Airway epithelial cell (primary cell): ENCODE results near the gene FAM199X. TPM values are rescaled to one million over a fixed set of nuclear protein-coding genes. Genes with fewer than 3 reads are reported as not detected.

Source experiments
- total RNA-seq: library from RNA; depleted of rRNA; stranded (reverse); fragments of >200 nt; gene quantifications from 2 replicates; pipeline ENCODE4 v1.2.3, GENCODE V29; 2015

The FAM199X gene
- 14.5 and 18.4 TPM in 2 replicates for total RNA-seq

DNA sequence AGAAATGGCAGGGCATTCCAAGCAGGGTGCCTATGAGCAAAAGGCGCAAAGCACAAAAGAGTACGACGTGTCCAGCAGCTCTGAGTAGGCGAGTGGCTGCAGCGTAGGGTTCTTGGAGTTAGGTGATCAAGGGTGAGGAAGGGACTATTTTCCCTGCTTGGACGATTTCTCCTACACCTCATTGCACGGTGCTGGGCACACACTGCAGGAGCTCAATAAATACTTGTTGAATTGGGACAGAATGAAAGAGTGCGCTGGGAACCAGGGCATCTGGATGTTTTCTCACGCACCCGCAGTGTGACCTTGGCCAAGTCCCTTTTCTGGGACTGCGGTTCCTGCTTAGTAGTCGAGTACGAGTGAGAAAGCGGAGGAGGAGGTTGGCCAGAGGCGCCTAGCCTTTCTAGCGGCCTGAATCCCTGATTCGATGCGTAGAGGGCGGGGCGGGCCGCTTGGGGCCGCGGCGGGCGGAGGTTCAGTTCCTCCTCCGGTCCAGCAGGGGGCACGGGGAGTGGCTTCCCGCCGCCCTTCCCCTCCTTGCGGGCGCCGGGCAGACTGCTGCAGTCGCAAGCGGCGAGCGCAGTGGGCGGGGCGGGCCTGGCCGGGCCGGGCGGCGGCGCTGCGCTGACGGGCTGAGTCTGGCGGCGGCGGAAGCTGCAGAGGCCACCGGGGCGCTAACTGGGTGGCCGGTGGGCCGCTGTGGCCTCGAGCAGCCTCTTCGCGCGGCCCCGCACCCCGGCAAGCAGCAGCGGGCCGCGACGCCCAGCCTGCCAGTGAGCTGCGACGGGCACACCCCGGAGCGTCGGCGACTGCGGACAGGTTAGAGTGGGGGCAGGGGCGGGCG, at the start of gene FAM199X:
Gene FAM199X (plus strand): TSS at position 560 of the 841 bp plus-strand sequence. CDS start 333 bp downstream, outside the sequence.

DNA sequence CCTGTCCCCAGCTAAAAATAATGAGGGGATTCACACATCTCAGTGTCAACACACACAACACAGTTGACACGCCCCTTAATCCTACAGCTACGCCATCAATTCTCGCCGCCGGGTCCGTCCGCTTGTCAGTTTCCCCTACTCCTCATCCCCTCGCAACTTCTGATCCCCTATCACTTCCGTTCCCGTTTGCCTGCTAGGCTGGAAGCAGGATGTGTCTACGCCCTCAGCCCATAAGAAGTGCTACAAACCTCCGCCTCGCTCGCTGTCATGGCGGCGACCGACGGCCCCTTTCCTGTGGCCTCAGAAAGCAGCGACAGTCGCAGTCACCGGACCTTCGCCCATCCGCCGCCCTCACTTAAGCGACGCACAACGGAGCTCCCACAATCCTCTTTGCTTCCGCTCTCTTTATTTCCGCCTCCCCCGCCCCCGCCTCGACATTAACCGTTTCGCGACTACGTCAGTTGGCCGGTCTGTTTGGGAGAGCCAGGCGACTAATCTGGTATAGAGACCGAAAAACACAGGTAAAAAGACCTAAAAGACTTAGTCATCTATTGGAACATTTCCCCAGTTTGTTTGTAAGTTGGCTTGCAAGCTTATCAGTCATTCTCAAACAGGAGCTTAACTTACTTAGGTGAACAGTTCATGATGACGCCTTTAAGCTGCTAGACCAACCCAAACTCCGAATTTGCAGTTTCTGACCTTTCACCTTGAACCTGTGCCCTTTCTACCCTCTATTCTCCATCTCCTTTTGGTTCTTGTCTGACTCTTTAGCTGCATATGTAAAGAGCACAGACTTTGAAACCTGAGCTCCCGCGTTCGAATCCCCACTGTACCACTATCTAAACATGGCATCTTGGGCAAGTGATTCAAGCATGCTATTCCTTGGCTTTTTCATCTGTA, 9.4 kb upstream of the FAM199X start, which contains the start of gene SLC25A53:
Gene SLC25A53 (minus strand): TSS at position 380 of the 900 bp plus-strand sequence. CDS start 51,752 bp downstream, outside the sequence.

Other genes starting within 250 kb of the FAM199X start
- 6.6 and 13.5 TPM in 2 replicates for gene TMSB15B, start 203.8 kb upstream of the FAM199X start, total RNA-seq
- not detected in 2 replicates for gene H2BW1, start 152.7 kb upstream of the FAM199X start, total RNA-seq
- gene H2BW2, start 126.5 kb upstream of the FAM199X start, total RNA-seq: not detected in 2 replicates
- gene TMSB15C, start 90.2 kb upstream of the FAM199X start, total RNA-seq: 0.42 and 1.1 TPM in 2 replicates
- not detected in 2 replicates for gene ZCCHC18, start 53.9 kb upstream of the FAM199X start, total RNA-seq
- 1.1 and 2.4 TPM in 2 replicates for gene SLC25A53, start 9.4 kb upstream of the FAM199X start, total RNA-seq
- gene ESX1, start 88.5 kb downstream of the FAM199X start, total RNA-seq: 0.33 TPM in 1 of 2 replicates, not detected in the other